ENCODE data around the gene LORICRIN.

Gene LORICRIN

GRCh38 chr1:153250166-153250565 is 9.3 kb upstream of the LORICRIN start:
- DNase-seq (ENCODE audit: low read depth) = no peak

- no peak for DNase-seq (ENCODE audit: low read depth)
Measured at GRCh38 chr1:153251087-153251486, 8.4 kb upstream of the LORICRIN start.

GRCh38 chr1:153251562-153251961 is 7.9 kb upstream of the LORICRIN start:
- DNase-seq (ENCODE audit: low read depth) = no peak

GRCh38 chr1:153251988-153252387 is 7.5 kb upstream of the LORICRIN start:
- no peak for DNase-seq (ENCODE audit: low read depth)

GRCh38 chr1:153253076-153253475 is 6.4 kb upstream of the LORICRIN start:
- DNase-seq (ENCODE audit: low read depth) = no peak

- no peak for DNase-seq (ENCODE audit: low read depth)
Measured at GRCh38 chr1:153253693-153254092, 5.8 kb upstream of the LORICRIN start.

GRCh38 chr1:153260585-153261280 is 1.2 kb downstream of the LORICRIN start:
- DNase-seq (ENCODE audit: low read depth) = no peak

GRCh38 chr1:153261281-153262069 is 2.0 kb downstream of the LORICRIN start:
- DNase-seq (ENCODE audit: low read depth) = peak; percentile 2

- no peak for DNase-seq (ENCODE audit: low read depth)
Measured at GRCh38 chr1:153262070-153262366, 2.5 kb downstream of the LORICRIN start.

- no peak for DNase-seq (ENCODE audit: low read depth)
Measured at GRCh38 chr1:153262462-153263157, 3.1 kb downstream of the LORICRIN start.

- no peak for DNase-seq (ENCODE audit: low read depth)
Measured at GRCh38 chr1:153265457-153265856, 6.0 kb downstream of the LORICRIN start.

- no peak for DNase-seq (ENCODE audit: low read depth)
Measured at GRCh38 chr1:153271711-153272110, 12.2 kb downstream of the LORICRIN start.

- no peak for DNase-seq (ENCODE audit: low read depth)
Measured at GRCh38 chr1:153272186-153272585, 12.7 kb downstream of the LORICRIN start.

- peak; percentile 10 for DNase-seq (ENCODE audit: low read depth)
Measured at GRCh38 chr1:153277852-153278251, 18.4 kb downstream of the LORICRIN start.

- peak; percentile 14 for DNase-seq (ENCODE audit: low read depth)
Measured at GRCh38 chr1:153288634-153289275, 29.3 kb downstream of the LORICRIN start.

GRCh38 chr1:153291514-153291913 is 32.0 kb downstream of the LORICRIN start:
- no peak for DNase-seq (ENCODE audit: low read depth)

GRCh38 chr1:153292185-153292584 is 32.7 kb downstream of the LORICRIN start:
- no peak for DNase-seq (ENCODE audit: low read depth)

- no peak for DNase-seq (ENCODE audit: low read depth)
Measured at GRCh38 chr1:153292740-153293479, 33.4 kb downstream of the LORICRIN start.

- DNase-seq (ENCODE audit: low read depth) = no peak
Measured at GRCh38 chr1:153293480-153293775, 33.9 kb downstream of the LORICRIN start.

GRCh38 chr1:153293851-153294250 is 34.4 kb downstream of the LORICRIN start:
- DNase-seq (ENCODE audit: low read depth) = no peak

- DNase-seq (ENCODE audit: low read depth) = no peak
Measured at GRCh38 chr1:153302308-153302707, 42.8 kb downstream of the LORICRIN start.

GRCh38 chr1:153305682-153306081 is 46.2 kb downstream of the LORICRIN start:
- DNase-seq (ENCODE audit: low read depth) = no peak
